NCI-H2107 treated with DMSO at 0.1 percent for 48 hours (cell line): ENCODE data around the gene FAM216B.
A peak's percentile ranks its signal among the peaks of the same experiment; 100 is the strongest.
"Not testable (repeated sequence)": the region's sequence is repeated elsewhere in the genome, so short reads cannot be mapped to it uniquely, and the experiment has no call there.

Source experiments
- DNase-seq: peaks from one replicate; lab custom pipeline; 2025; ENCODE audit not compliant: unreplicated experiment; lab: John Stamatoyannopoulos, UW

The FAM216B gene

GRCh38 chr13:42780044-42780443, 1.3 kb upstream of the FAM216B start:
- no peak for DNase-seq

DNA sequence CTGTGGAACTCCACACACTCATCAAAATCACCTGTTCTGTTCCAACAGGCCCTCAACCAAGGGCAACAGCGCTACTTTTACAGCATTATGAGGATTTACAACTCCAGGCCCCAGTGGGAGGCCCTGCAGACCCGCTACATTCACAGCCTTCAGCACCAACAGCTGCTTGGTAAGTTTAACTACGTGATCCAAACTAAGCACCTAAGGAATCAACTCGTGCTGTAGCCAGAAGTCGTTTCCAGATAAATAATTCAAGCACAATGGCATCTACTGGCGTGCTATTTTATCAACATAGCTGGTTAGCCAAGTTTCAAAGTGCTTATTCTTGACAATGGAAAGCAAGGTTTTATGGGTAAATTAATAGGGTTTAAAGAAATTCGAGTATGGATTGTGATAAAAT, 5.3 kb downstream of the FAM216B start:
- no peak for DNase-seq

- DNase-seq, result no peak
Observed at GRCh38 chr13:42788601-42789000, 7.2 kb downstream of the FAM216B start.

- no peak for DNase-seq
Observed at GRCh38 chr13:42792154-42792553, 10.8 kb downstream of the FAM216B start.

DNA sequence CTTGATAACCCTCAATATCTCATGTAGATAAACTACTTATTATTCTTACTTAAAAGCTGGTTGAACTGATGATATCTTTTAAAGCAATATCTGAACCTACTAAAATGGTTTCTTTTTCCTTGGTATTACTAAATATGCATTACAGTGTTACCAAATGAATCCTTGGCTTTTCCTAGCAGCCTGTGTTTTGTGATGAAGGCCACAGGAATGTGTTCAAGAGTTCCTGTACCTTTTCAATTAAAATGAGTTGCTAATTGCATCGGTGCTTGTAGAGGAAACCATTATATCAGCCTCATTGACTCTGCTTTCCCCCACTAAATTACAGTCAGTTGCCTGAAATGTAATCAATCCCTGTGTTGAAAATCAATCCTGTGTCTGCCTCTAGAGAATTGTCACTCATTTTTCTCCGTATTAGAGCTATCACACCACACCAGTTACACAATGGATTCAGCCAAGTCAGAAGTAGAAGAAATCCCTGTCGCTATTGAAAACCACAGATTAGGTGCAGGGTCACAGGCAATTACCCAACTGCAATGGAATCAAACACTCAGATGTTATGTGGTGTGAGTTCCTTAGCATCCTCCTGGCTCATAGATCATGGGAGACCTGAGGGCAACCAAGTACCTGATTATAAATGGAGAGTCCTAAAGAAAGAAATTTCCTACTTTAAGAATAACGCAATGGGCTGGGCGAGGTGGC, 13.3 kb downstream of the FAM216B start:
- peak; percentile 61 for DNase-seq

DNA sequence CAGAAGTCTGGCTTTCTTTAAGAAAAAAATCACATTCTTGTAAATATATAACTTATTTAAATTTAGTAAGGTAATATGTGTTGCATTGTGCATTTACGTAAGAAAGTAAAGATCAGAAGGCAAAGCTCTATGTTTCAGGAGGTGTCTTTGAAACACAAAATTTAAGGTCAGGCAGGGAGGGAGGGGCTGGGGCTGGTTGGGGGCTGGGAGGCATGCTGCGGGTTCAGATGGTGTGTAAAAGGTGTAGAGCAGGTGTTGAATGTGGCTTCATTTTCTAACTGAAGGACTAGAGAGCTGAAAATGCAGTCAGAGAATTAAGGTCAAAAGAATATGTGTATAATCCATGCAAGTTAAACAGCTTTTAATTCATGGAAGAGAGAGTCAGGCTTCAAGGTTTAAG, 14.3 kb downstream of the FAM216B start:
- no peak for DNase-seq

DNA sequence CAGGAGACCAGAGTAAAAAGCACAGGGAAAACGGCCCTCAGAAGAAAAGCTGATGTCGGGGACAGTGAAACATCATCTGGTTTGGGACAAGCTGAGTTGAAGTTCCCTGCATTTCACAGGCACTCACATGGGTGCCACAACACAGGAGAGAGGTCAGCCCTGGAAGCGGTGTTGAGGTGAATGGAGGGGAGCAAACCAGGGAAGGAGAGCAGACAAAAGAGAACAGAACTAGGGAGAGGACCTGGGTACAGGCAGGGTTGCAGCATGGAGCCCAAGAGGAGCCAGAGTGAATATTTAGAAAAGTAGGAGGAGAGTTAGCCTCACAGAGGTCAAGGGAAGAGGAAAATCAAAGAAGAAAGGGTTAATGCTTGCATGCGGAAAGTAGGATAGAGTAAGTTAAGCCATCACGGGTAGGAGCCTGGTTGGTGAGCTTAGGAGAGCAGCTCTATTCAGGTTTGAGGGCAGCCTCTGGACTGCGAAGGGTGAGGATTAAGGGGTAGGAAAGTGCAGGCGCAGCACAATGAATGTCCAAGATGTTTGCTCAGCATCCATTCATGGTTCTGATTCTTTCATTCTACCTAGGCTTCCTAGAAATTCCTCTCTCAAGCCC, 15.5 kb downstream of the FAM216B start:
- DNase-seq, result no peak

- no peak for DNase-seq
Observed at GRCh38 chr13:42798118-42798517, 16.7 kb downstream of the FAM216B start.

- no peak for DNase-seq
Observed at GRCh38 chr13:42800109-42800643, 18.8 kb downstream of the FAM216B start.

DNA sequence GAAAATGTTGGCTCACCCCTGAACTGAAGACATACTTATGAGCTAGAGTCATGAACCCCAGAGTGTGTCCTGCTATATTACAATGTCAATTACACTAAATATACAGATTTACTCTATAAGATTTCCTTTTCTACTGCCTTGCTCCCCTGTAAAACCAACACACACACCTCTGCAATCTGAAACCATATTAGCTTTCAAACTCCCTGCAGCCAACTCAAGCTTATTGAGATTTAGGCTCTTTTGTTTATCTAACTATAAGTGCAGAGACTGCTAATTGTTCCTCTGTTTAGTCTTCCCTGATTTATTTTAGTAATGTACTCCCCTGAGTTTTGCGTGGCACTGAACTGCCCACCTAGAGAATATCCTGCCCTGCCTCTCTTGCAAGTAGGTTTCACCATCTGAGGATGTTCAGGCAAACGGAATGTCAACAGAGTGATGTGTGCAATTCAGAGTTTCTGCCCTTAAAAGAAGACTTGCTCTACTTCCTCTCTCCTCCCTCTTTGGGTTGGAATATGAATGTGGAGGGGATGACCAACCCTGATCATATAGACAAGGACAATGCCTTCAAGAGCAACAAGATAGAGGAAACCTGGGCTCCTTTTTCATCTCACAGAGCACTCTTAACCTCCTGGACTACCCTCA, 22.3 kb downstream of the FAM216B start:
- no peak for DNase-seq

DNA sequence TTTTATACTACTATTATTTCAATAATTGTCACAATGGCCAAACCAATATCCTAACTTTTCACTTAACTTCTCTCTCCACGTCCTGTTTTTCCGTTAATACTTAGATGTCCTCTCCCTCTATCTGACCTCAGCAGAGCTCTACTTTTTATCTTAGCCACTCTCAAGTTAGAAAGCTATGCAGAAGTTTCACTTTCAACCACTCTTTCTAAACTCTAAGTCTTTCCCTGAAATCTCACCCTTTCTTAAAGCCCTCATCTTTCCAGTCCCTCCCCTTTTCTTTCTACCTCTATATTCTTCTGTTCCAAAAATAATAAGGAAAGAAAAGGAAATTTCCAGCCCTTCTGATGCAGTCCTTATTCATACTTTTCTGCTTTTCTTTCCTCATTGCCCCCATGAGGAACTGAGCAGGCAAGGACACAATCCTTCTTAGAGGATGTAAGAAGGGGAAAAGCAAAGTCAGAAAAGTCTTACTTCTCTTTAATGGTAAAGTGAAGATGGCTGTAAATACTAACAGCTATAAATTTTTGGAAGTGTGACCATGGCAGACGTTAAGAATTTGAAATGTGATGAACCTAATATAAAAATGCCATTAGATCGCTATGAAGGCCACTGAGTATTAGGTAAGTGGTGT, 23.0 kb downstream of the FAM216B start:
- DNase-seq, result no peak

- no peak for DNase-seq
Observed at GRCh38 chr13:42807241-42807640, 25.9 kb downstream of the FAM216B start.

- DNase-seq, result no peak
Observed at GRCh38 chr13:42807866-42808265, 26.5 kb downstream of the FAM216B start.

DNA sequence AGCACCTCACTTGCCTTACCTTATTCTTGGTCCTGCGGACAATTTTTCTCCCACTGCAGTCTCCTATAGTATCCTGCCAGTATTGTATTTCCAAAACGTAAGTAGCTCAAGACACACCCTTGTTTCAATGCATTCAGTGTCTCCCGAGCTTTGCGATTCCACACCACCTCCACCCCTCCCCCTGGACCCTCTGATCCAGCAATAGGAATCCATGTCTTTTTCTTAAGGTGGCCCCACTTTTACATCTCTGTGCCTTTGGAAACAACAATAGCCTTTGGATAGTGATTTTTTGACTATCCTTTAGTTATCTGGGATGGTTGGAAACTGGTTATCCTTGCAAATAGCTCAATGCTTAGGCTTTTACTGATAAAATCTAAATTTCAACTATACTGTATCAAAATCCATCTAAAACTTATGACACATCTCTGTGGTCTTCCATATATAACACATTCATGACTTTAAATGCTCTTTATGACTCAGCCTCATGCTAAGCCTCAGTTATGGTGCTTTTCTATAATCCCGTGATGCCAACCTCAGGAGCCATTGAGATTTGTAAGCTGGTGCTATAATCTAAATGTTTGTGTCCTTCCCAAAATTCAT, 27.1 kb downstream of the FAM216B start:
- DNase-seq, result no peak

- DNase-seq, result no peak
Observed at GRCh38 chr13:42812316-42812715, 30.9 kb downstream of the FAM216B start.

DNA sequence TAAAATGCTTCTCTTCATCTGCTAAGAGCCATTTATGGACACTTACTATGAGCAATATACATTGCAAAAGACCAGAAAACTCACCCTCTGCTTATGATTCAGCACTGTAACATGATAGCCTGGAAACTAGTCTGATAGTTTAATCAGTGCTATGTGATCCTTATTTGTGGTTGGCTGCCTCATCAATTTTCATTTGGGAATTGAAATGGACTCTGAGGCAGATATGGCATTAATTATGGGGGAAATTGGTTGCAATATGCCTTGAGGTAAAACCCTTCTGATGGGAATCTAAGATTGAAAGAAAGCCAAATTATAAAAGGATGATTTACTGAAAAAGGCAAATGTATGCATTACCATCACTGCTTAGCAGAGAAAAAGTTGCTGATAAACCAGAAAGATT, 33.5 kb downstream of the FAM216B start:
- peak; percentile 83 for DNase-seq

DNA sequence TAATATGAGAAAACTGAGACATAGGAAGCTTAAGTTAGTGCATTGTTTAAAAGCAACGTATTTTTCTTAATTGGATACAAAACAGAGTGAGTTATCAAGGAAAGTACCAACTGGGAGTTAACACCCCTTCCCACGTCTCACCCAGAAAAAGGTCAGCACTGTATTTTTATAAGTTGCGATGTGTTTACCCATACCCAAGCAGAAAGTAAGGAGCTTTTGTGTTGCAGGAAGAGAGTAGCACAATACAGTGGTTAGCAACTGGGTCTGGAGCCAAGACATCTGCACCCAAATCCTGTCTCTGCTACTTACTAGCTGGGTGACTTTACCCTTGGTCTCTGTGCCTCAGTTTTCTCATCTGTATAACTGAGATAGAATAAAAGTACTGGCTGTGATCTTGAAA, 34.3 kb downstream of the FAM216B start:
- no peak for DNase-seq

GRCh38 chr13:42816538-42816937, 35.2 kb downstream of the FAM216B start:
- DNase-seq, result no peak

DNA sequence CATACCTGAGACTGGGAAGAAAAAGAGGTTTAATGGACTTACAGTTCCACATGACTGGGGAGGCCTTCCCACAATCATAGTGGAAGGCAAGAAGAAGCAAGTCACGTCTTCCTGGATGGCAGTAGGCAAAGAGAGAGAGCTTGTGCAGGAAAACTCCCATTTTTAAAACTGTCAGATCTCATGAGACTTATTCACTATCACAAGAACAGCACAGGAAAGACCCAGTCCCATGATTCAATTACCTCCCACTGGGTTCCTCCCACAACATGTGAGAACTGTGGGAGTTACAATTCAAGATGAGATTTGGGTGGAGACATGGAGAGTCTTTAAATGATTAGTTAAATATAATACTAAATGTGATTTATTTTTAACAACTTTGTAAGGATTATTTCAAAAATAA, 38.3 kb downstream of the FAM216B start:
- DNase-seq, result not testable (repeated sequence)

- no peak for DNase-seq
Observed at GRCh38 chr13:42820451-42820850, 39.1 kb downstream of the FAM216B start.

- DNase-seq, result no peak
Observed at GRCh38 chr13:42821437-42821836, 40.1 kb downstream of the FAM216B start.
